Urothelium cell line (cell line): ENCODE measurements around the gene SCMH1.
"Not testable (repeated sequence)": the region's sequence is repeated elsewhere in the genome, so short reads cannot be mapped to it uniquely, and the experiment has no call there.

ENCODE experiments used
- DNase-seq: peaks from one replicate; pipeline ENCODE4 v3.0.0; 2011; ENCODE audit warnings: low spot score, mixed read lengths
- FAIRE-seq: peaks from 2 replicates; lab custom pipeline; 2011; peaks lifted over from hg19 to GRCh38; lab: Jason Lieb, UNC

SCMH1 gene

DNA sequence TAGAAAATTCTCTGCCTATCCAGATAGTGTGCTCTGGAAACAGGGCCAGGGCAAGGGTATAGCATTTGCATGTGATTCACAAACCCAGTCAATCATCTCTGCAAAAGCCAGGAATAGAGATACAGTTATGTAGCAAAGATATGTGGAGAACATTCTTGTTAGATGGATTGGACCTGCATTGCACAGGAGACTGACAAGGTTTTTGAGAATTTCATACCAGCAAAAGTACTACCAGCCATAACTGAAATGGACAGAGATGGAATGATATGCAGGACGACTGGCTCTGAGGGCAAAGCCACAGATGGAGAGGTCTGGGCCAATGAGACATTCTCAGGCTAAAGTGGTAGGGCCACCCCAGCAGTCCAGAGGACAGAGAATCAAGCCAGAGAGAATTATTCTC, 24.7 kb downstream of the SCMH1 start:
- DNase-seq (no peak), FAIRE-seq (no peak)

- FAIRE-seq, result no peak
- DNase-seq, result no peak
Measured at GRCh38 chr1:41215623-41216022, 26.5 kb downstream of the SCMH1 start.

- DNase-seq (no peak), FAIRE-seq (no peak)
Measured at GRCh38 chr1:41213341-41213740, 28.8 kb downstream of the SCMH1 start.

GRCh38 chr1:41211608-41212007, 30.5 kb downstream of the SCMH1 start:
- FAIRE-seq, DNase-seq: not testable (repeated sequence)

DNA sequence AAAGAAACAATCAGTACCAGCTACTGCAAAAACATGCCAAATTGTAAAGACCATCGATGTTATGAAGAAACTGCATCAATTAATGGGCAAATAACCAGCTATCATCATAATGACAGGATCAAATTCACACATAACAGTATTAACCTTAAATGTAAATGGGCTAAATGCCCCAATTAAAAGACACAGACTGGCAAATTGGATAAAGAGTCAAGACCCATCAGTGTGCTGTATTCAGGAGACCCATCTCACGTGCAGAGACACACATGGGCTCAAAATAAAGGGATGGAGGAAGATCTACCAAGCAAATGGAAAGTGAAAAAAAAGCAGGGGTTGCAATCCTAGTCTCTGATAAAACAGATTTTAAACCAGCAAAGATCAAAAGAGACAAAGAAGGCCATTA, 35.1 kb downstream of the SCMH1 start:
- not testable (repeated sequence) for FAIRE-seq, DNase-seq

GRCh38 chr1:41200728-41201127, 41.4 kb downstream of the SCMH1 start:
- no peak for DNase-seq
- FAIRE-seq, result no peak

GRCh38 chr1:41199375-41199774, 42.7 kb downstream of the SCMH1 start:
- FAIRE-seq (no peak), DNase-seq (no peak)

GRCh38 chr1:41192456-41193178, 49.5 kb downstream of the SCMH1 start:
- DNase-seq, result no peak
- FAIRE-seq, result no peak

DNA sequence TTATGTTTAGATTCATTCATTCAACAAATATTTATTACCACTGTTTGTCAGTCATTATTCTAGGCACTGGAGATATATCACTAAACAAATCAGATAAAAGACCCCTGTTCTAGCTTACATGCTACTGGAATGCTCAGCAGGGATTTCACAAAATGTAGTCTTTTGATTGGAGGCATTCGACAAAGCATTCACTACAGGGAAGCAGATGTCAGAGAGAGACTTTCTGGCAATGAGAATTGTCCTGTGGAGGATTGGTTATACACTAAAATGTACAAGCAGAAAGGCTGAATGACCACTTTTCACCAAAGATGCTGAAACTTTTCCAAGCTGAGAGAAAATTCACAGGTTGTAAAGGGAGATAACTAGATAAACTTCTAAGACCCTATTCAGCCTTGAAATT, 57.7 kb downstream of the SCMH1 start:
- FAIRE-seq (no peak), DNase-seq (no peak)

GRCh38 chr1:41178230-41178629, 63.9 kb downstream of the SCMH1 start:
- not testable (repeated sequence) for FAIRE-seq, DNase-seq

GRCh38 chr1:41175546-41175945, 66.6 kb downstream of the SCMH1 start:
- no peak for DNase-seq
- no peak for FAIRE-seq

- DNase-seq, result peak; percentile 13
- FAIRE-seq, result no peak
Measured at GRCh38 chr1:41174170-41174569, 67.9 kb downstream of the SCMH1 start.

DNA sequence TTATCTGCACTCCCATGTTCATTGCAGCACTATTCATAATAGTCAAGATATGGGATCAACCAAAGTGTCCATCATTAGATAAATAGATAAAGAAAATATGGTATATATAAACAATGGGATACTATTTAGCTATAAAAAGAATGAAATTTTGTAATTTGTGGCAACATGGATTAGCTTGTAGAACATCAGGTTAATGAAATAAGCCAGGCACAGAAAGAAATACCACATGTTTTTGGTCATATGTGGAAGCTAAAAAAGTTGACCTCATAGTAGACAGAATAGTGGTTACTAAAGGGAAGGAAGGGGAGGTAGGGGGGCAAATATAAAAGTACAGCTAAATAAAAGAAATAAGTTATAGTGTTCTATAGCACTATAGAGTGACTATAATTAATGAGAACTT, 68.5 kb downstream of the SCMH1 start:
- DNase-seq, result no peak
- FAIRE-seq, result no peak

GRCh38 chr1:41171266-41171874, 70.7 kb downstream of the SCMH1 start:
- FAIRE-seq (peak; percentile 42), DNase-seq (no peak)

- no peak for DNase-seq
- no peak for FAIRE-seq
Measured at GRCh38 chr1:41169799-41170180, 72.3 kb downstream of the SCMH1 start.

- FAIRE-seq (no peak), DNase-seq (no peak)
Measured at GRCh38 chr1:41169066-41169798, 72.9 kb downstream of the SCMH1 start.

GRCh38 chr1:41167667-41168066, 74.4 kb downstream of the SCMH1 start:
- no peak for FAIRE-seq

GRCh38 chr1:41164727-41165126, 77.4 kb downstream of the SCMH1 start:
- DNase-seq (no peak), FAIRE-seq (no peak)

More at GRCh38 chr1:41167667-41168066, 74.4 kb downstream of the SCMH1 start:
- no peak for DNase-seq

GRCh38 chr1:41162441-41162840, 79.7 kb downstream of the SCMH1 start:
- peak; percentile 23 for FAIRE-seq
- DNase-seq, result no peak

- DNase-seq (no peak), FAIRE-seq (no peak)
Measured at GRCh38 chr1:41161846-41162245, 80.3 kb downstream of the SCMH1 start.

DNA sequence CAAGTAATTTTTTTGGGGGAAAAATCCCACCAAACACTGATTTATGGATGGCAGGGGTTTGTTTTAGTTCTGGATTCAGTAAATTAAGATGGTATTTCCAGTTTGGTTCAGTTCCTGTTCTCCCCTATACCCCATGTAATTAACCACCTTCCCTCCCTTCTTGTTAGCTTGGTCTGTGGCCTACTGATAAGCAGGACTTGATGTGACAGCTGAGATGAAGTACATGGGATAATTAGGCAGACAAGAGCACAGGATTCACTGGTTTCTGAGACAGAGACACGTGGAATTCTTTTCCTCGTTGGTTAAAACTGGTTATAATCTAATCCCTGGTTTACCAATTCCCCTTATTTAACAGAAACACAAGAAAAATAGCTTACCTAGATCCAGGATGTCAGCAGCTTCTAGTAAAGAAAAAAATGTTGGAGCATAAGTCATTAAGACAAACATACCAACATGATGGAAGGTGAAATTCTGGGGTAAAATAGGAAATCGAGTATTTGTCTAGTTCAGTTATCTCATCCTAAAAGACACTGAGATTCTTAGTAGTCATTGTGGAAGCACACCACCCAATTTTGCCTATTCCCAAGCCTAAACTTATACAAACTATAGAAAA, 81.5 kb downstream of the SCMH1 start:
- no peak for DNase-seq
- FAIRE-seq, result no peak
